Stimulated activated CD4-positive, alpha-beta T cell treated with anti-CD3 and anti-CD28 coated beads, Interleukin-12 subunit alpha, Interleukin-12 subunit beta, amount 100 ng/mL, for 24 hours (primary cell): ENCODE measurements around the gene VAV2.

ENCODE experiments used
- DNase-seq, 2 experiments: peaks; one replicate each; pipeline ENCODE4 v3.0.0-alpha.2; 2020; ENCODE audit warnings: low read depth in 2 of 2

The VAV2 gene

DNA sequence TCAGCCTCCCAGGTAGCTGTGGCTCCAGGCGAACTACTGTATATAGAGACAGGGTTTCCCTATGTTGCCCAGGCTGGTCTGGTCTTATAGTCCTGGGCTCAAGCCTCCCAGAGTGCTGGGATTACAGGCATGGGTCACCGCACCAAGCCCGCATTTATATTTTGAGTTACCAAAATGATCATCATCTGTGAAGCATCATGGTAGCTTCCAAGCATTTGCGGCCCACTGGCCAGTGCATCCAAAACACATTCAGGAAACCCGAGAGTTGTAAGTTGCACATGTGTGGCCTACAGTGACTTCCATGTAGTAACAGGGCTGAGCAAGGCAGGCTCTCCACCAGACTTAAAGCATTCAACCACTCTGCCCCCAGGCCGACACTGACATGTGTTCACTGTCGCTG is 35.4 kb upstream of the VAV2 start:
- DNase-seq: no peak

DNA sequence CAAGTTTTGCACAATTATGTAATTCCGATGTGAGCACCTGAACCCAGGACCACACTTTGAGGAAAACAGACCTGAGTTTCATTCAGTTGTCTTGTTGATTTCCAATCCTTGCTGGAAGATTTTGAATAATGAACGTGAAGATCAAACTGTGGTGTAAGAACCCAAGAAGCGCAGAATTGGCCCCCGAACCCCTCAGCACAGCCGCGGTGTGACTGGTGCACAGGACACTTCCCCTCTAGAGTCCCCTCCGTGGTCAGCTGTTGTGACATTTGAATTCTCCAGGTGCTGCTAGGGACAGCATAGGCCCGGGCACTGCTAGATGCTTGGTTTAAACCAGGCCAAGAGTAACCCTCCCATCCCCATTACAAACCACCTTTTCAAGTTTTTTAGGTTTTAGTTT is 34.9 kb upstream of the VAV2 start:
- DNase-seq: no peak

DNA sequence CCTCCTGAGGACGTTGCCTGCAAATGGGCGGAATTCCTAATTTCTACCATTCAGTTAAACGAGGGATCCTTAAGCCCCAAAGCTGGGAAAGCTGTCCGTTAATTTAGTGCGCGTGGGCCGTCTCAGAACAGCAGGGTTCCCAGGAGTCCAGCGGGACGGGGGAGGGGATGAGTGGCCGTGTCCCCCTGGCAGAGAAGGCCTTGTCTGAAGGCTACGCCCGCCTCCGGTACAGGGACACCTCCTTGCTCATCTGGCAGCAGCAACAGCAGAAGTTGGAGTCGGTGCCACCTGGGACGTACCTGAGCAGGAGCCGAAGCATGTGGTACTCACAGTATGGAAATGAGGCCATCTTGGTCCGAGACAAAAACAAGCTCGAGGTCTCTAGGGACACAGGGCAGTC is 34.5 kb upstream of the VAV2 start:
- DNase-seq: no peak

DNA sequence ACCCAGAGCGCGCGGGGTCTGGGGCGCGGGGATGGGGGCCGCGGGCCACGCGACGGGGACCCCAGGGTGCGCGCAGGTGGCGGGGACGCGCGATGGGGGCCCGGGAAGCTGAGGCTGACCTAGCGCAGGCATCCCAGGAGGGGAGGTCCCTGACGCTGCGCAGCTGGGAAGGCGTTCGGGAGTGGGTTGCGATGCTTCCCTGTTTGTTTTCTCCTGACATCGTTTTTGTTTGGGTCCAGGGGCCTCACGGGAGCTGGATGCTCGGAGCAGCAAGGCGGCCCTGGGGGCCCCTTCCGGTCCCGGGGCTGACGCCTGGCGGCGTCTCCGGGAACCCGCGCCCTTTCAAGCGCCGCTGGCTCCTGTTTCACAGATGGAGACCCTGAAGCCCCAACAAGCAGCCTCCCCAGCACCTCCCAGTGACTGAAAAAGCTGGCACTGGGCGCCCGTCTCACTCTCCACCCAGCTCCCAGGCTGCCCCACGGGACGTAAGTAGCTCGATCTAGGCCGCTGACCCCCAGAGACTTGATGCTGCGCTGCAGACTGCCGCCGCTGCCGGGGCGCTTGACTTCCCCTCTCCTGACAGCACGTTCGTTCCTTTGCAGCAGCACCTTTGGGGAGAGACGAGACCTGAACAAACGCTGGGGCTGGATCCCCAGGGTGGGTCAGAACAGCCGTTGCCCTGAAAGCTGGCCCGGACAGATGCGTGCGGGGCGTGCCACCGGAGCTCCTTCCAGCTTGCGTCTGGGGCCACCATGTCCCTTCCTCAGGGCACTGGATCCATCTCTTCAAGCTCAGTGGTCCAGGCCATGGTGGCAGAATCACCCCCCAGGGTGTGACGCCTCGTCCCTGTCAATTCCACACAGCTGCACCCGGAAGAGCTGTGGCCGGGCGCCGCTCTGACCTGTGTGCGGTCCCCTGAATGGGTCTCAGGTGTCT is 33.8 kb upstream of the VAV2 start:
- peak; percentile 28 to 35 for DNase-seq

DNA sequence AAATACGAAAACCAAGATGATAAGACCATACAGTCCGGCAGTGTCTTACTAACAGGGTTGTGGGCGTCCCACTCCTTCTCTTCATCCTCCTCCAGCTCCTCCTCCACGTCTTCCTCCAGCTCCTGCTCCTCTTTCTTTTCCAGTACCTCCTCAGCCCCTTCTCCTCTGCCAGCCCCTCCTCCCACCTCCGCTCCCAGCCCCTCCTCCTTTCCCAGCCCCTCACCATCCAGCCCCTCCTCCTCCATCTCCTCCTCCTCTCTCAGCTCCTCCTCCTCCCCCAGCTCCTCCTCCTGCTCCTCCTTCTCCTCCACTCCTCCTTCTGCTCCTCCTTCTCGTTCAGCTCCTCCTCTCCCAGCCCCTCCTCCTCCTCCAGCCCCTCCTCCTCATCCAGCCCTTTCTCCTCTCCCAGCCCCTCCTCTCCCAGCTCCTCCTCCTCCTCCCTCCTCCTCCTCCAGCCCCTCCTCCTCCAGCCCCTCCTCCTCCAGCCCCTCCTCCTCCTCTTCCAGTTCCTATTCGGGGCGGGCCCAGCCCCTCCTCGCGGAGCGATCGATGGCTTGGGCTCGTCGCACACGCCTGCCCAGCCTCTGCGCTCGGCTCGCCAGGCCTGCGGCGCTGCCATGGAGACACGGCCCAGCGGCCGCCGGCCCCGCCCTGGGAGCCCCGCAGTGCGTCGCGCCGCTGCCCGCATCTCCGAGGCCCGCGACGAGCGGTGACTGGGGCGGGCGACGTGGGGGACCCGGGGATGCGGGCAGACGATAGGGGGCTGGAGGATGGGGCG is 32.9 kb upstream of the VAV2 start, which contains the start of gene BRD3OS:
Gene BRD3OS (plus strand): TSS at position 654 of the 778 bp plus-strand sequence. CDS start 1,267 bp downstream, outside the sequence.
- DNase-seq: peak; percentile 79 to 87

DNA sequence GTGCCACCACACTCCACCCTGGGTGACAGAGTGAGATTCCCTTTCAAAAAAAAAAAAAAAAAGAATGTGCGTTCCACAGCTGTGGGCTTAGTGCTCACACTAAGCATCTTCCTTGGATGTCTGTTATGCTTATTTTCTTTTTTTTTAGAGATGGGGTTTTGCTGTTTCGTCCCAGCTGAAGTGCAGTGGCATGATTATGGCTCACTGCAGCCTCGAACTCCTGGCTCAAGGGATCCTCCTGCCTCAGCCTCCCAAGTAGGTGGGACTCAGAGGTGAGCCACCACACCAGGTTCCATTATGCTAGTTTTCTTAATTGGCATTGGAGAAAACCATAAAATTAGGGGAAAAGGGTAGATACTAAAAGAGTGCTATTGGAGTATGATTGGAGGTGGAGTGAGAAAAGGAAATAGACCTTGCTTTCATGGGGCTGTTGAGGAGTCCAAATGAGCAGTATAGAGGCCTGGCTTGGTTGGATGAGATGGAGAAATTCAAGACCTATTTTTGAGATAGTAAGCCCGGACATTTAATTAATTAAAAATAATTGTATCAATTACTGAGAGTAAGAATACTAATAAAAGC is 32.2 kb upstream of the VAV2 start:
- no peak for DNase-seq

DNA sequence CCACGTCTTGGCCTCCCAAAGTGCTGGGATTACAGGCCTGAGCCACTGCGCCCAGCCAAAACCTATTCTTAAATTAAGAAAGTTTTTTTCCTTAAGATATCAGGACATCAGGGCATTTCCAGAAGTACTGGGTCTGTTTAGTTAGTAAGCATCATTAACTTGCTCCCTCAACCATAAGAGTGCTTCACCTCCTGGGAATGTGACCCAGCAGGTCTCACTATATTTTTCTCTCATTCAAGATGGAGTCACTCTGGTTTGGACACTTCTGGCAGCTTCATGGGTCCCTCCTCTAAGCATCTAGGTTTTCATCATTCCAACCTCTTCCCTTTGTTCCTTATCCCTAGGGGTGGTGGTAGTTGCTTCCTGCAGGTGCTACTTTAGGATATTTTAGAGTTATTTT is 22.8 kb upstream of the VAV2 start:
- no peak for DNase-seq

DNA sequence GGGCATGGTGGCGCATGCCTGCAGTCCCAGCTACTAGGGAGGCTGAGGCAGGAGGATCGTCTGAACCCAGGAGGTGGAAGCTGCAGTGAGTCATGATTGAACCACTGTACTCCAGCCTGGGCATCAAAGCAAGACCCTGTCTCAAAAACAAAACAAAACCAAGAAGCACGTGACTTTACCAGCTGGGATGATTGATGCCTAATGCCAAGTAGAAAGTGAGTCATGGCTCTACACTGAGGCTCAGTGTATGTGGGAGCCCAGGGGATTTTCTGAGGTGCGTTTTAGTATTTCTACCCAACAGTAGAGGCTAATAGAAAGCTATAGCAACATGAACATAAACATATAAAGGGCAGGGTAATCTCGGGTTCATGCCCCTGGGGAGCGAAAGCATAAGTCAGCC is 19.3 kb upstream of the VAV2 start:
- no peak for DNase-seq

DNA sequence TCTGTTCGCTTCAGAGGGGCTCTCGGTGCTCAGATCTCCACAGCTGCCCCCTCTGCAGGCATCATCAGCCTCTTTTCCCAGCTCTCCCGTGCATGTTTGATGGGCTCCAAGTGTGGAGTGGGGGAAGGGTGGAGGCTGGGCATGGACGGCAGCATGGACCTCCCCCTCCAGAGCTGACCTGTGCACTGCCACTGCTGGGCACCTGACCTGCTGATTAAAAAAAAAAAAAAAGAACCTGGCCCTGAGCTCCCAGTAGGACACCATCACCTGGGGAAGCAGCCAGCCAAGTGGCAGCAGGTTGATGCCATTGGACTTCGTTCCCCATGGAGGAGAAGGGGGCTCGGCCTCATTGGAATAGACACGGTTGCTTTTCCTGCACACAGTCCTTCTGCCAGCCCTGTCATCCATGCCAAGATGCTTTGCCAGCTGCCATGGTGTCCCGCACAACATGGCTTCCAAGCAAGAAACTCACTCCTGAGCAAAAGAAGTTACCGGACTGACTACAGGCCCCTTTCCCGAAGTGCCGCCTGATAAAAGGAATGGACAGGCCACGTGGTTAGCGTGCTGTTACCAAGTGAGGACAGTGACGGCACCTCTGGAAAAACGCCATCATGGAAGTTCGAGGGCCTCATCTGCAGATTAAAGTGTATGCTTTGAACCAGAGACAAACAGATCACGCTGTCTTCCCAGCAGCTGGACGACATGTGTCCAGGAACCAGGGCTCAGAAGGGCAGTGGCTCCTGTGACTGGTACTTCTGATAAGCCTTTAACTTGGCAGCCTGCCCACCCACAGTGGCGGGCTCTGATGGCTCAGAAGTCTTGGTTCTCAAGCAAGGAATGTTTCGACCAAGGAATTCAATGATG is 18.4 kb upstream of the VAV2 start:
- no peak for DNase-seq

DNA sequence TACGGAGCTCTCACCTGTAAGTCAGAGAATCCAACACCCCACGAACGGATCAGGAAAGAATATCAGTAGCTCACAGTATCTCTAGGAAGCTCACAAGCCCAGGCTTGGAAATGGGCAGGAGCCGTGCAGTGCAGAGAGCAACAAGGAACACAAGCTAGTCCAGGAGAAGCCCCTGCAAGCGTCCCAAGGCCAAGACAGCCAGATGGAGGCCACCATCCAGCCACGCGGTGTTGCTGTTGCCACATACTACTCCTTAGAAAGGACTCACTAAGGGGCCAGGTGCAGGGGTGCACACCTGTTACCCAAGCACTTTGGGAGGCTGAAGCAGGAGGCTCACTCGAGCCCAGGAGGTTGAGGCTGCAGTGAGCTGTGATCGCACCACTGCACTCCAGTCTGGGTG is 15.4 kb upstream of the VAV2 start:
- DNase-seq: no peak

DNA sequence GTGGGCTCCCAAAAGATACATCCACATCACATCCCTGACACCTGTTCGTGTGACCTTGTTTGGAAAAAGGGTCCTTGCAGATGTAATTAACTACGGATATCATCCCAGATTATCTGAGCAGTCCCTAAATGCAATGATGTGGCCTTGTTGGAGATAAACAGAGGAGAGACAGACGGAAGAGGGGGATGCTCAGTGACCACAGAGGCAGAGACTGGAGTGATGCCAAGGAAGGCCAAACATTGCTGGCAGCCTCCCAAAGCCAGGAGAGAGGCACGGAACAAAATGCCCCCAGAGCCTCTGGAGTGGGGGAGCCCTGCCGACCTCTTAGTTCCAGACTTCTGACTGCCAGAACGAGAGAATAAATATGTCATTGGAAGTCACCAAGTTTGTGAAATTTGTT is 15.0 kb upstream of the VAV2 start:
- DNase-seq: no peak

DNA sequence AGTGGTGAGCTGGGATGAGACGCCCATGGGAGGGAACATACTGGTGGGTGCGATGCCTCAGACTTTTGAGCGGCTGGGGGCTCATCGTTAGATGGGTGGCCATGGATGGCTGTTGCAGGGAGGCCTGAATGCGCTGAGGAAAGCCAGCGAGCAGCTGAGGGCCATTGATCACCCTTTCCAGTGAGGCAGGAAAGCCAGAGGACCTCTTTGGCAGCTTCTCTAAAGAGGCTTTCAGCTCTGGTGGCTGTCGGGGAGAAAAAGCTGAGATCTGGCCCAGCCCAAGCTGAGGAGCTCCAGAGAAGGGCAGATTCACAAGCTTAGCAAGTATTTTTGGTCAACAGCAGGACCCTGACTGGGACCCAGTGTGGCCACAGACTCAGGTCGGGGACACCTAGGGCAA is 13.3 kb upstream of the VAV2 start:
- DNase-seq: no peak

DNA sequence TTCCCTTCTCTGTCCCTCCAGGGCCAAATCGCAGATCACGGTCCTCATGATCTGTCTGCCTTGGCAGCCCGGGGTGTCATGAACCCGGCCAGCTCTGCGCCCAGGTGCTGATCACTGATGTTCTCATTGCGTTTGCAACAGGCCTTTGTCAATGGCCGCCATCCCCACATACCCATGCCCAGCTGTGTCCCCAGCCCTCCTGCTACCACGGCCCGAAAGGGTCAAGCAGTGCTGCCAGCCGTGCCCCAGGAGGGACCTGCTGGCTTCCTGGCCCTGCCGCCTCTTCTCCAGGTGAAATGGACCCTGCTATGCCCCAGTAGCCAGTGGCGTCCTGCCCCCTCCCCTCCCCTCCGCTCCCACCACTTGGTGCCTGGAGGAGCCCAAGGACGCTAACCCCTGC is 12.8 kb upstream of the VAV2 start:
- no peak for DNase-seq

DNA sequence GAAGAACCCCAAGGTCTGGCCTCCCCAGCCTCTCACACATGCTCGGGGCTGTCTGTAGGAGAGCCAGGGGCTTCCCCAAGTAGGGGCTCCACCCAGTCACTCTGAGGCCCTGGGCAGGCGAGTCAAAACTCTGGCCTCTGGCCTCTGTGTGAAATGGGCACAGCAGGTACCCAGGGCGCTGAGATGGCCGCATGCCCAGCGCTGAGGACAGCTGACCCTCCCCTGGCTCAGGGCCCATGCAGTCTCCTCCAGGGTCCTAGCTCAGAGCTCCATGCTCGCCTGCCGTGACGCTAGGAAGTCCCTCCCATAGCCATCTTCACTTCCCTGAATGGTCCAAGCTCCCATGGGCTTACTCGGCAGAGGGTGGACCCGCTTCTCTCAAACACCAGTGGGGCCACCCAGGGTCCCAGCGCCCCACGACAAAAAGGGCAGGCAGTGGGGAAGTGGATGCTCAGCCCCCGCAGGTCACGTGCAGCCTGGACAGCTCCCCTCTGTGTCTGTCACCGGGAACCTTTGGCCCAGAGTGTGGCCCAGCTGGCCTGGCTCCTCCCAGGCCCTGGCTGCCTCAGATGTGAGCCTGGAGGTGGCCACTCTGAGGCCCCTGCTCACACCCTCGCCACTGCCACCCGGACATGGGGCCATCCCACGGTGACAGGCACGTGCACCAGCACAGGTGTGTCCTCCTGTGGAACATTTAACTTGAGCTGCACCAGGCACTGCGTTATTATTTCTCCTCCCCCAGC is 12.2 kb upstream of the VAV2 start:
- DNase-seq: no peak

DNA sequence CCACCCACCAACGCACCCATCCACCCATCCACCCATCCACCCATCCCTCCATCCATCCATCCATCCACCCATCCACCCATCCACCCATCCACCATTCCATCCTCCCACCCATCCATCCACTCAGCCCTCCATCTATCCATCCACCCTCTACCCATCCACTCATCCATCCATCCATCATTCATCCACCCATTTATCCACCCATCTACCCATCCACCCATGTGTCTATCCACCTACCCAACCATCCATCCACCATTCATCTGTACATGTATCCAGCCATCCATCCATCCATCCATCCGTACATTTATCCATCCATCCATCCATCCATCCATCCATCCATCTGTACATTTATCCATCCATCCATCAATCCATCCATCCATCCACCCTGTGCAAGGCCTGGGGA is 11.1 kb upstream of the VAV2 start:
- no peak for DNase-seq

DNA sequence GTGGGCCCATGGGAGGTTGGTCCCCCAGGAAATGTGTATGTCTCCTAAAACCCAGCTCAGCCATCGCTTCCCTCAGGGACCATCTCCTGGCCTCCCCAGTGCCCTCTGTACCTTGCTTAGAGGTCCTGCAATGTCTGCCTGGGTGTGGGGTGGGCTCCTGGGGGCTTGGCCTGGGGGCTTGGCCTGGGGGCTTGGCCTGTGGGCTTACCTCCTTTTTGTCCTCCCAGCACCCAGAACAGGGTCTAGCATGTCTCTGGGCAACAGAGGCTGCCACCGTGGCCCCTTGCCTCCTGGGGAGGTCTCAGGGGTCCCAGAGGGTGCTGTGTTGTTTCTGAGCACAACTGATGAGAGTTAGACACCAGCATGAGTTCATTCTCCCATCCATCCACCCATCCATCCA is 10.7 kb upstream of the VAV2 start:
- DNase-seq: no peak

DNA sequence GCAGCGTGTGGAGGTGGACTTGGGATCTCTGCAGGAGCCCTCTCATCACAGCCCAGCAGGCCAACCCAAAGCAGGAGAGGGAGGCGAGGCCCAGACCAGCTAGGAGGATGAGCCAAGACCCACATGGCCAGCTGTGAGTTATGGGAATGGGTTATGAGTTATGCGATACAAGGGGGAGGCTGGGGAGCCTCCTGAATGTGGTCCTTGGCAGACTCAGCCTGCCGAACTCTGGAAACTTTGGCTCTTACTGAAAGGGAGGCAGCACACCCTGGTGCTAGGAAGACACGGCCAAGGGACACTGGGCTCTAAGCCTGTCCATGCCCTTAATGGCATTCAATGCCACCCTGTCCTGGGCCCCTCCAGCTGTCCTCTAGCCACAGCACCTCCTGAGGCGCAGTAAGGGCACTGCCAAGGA is 7.7 kb upstream of the VAV2 start:
- no peak for DNase-seq

DNA sequence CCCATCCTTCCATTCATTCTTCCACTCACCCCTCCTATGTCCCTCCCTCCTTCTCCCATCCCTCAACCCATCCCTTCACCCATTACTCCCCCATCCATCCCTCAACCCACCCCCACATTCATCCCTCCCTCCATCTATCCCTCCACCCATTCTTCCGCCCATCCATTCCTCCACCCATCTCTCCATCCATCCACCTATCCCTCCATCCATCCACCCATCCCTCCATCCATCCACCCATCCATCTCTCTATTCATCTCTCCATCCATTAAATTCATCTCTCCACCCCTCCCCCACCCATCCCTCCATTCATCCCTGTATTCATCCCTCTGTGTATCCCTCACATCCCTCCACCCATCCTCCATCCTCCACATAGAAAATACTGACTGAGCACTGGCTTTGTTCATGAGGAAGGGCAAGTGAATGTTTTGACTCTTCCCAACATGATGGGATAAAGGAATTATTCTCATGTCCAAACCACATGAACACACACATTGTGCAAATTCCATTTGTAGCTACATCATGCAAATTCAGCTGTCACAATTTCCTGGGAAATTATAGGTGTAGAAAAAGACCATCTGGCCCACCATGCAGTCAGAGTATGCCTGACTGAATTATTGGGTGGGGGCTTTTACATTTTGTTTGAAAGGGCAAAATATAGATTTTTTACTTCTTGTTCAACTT is 6.9 kb upstream of the VAV2 start:
- no peak for DNase-seq

DNA sequence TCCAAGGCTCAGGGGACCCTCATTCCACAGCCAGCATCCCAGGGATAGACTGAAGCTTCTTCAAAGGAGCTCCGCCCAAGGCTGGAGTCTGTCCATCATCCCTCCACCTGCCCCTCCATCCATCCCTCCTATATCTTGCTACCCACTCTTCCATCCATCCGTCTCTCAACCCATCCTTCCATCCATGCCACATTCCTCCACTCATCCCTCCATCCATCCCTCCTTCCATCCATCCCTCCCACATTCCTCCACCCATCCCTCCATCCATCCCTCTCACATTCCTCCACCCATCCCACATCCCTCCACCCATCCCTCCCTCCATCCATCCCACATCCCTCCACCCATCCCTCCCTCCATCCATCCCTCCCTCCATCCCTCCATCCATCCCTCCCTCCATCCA is 5.5 kb upstream of the VAV2 start:
- DNase-seq: no peak
